Activated CD4-positive, alpha-beta T cell treated with anti-CD3 and anti-CD28 coated beads, Interleukin-10, Interleukin-2, amounts not matched to agents 100 ng/mL and 50 ng/mL, durations not matched to agents 16 hours and 8 hours (primary cell): ENCODE results near the gene ARHGEF17.

Source experiments
- DNase-seq: peaks from one replicate; pipeline ENCODE4 v3.0.0-alpha.2; 2020

ARHGEF17 gene

GRCh38 chr11:73416786-73417185 is 108.7 kb downstream of the ARHGEF17 start:
- DNase-seq, result no peak
